CD4-positive, alpha-beta T cell treated with Interleukin-15 for 1 hour (primary cell): Measurements from ENCODE around the gene NRL.
A peak's percentile ranks its signal among the peaks of the same experiment; 100 is the strongest.

Experiments
- DNase-seq: peaks from one replicate; pipeline ENCODE4 v3.0.0-alpha.2; 2020

The NRL gene

GRCh38 chr14:24098927-24099813 lies 15.6 kb downstream of the NRL start:
- no peak for DNase-seq

GRCh38 chr14:24098229-24098926 lies 16.4 kb downstream of the NRL start:
- no peak for DNase-seq

- no peak for DNase-seq
Observed at GRCh38 chr14:24096545-24097181, 18.1 kb downstream of the NRL start.

GRCh38 chr14:24095271-24096068 lies 19.3 kb downstream of the NRL start:
- peak; percentile 58 for DNase-seq

- DNase-seq: no peak
Observed at GRCh38 chr14:24094841-24095270, 19.9 kb downstream of the NRL start.

- peak; percentile 83 for DNase-seq
Observed at GRCh38 chr14:24093901-24094840, 20.6 kb downstream of the NRL start, which contains the start of gene PCK2. PCK2 (plus strand) TSS chr14:24094311; CDS start chr14:24094406, 95 bp downstream.

- no peak for DNase-seq
Observed at GRCh38 chr14:24093207-24093900, 21.4 kb downstream of the NRL start.

- DNase-seq: no peak
Observed at GRCh38 chr14:24092505-24093206, 22.1 kb downstream of the NRL start.

GRCh38 chr14:24092110-24092504 lies 22.6 kb downstream of the NRL start:
- DNase-seq: no peak

- no peak for DNase-seq
Observed at GRCh38 chr14:24089890-24090289, 24.9 kb downstream of the NRL start.

- no peak for DNase-seq
Observed at GRCh38 chr14:24088095-24088494, 26.7 kb downstream of the NRL start.

GRCh38 chr14:24087004-24087403 lies 27.7 kb downstream of the NRL start:
- DNase-seq: no peak

- DNase-seq: no peak
Observed at GRCh38 chr14:24086193-24086955, 28.4 kb downstream of the NRL start.

GRCh38 chr14:24085215-24085614 lies 29.5 kb downstream of the NRL start:
- DNase-seq: no peak

- no peak for DNase-seq
Observed at GRCh38 chr14:24084440-24084839, 30.3 kb downstream of the NRL start.

- no peak for DNase-seq
Observed at GRCh38 chr14:24083462-24083861, 31.3 kb downstream of the NRL start.

- DNase-seq: no peak
Observed at GRCh38 chr14:24082411-24083080, 32.2 kb downstream of the NRL start.

- no peak for DNase-seq
Observed at GRCh38 chr14:24081739-24082211, 33.0 kb downstream of the NRL start.
